ENCODE data around the gene USPL1. TPM values are rescaled to one million over a fixed set of nuclear protein-coding genes. Genes with fewer than 3 reads are reported as not detected.
"Not testable (repeated sequence)": the region's sequence is repeated elsewhere in the genome, so short reads cannot be mapped to it uniquely, and the experiment has no call there.

USPL1 gene
- total and polyA plus RNA-seq, 7 donors: 6.6 to 18.4 (median 12.4) TPM

GRCh38 chr13:30633861-30634260 is 16.1 kb downstream of the USPL1 start:
- intact Hi-C loops (cut with DNase I): no loop called here
- ATAC-seq (no peak), DNase-seq (no peak)
- WGBS, 3 donors: 91 to 98% (median 95%) methylated on average over 4 of the region's 4 CpGs
- TF ChIP-seq CTCF (IDR thresholded peaks at IDR 0.05): no peak
- H3K27ac ChIP-seq: no peak overlapping the region
- peaks cover 16% of the 10 kb centered on the region for H3K4me1 ChIP-seq
- peaks cover 6 to 64% of the 10 kb centered on the region in 2 donors for H3K36me3 ChIP-seq (ENCODE audit: insufficient read depth in 1 of 2, low read depth in 1 of 2)
- no peaks in the 10 kb centered on the region for H3K9me3 ChIP-seq
- no peaks in the 10 kb centered on the region for H3K27me3 ChIP-seq (ENCODE audit: insufficient read depth in 3 of 3, low read length in 2 of 3)
- H3K4me3 ChIP-seq: no peak overlapping the region

GRCh38 chr13:30634838-30635237 is 17.1 kb downstream of the USPL1 start:
- 79 to 84% (median 83%) methylated on average over 3 of the region's 3 CpGs for WGBS, 3 donors

GRCh38 chr13:30638301-30638700 is 20.6 kb downstream of the USPL1 start:
- H3K9me3 ChIP-seq: no peaks in the 10 kb centered on the region
- intact Hi-C loops (cut with DNase I): no loop called here
- peaks cover 8 to 45% of the 10 kb centered on the region in 2 donors for H3K36me3 ChIP-seq (ENCODE audit: insufficient read depth in 1 of 2, low read depth in 1 of 2)
- ATAC-seq (no peak), DNase-seq (no peak)
- TF ChIP-seq CTCF (IDR thresholded peaks at IDR 0.05): no peak
- 81 to 88% (median 85%) methylated on average over 4 of the region's 4 CpGs for WGBS, 3 donors
- no peak overlapping the region for H3K4me3 ChIP-seq
- H3K4me1 ChIP-seq: peaks cover 16% of the 10 kb centered on the region
- no peak overlapping the region for H3K27ac ChIP-seq
- no peaks in the 10 kb centered on the region for H3K27me3 ChIP-seq (ENCODE audit: insufficient read depth in 3 of 3, low read length in 2 of 3)

More at GRCh38 chr13:30634838-30635237, 17.1 kb downstream of the USPL1 start:
- Histone ChIP-seq H3K27ac (no peak overlapping the region), H3K4me1 (peaks cover 16% of the 10 kb centered on the region), H3K4me3 (no peak overlapping the region), H3K27me3 (ENCODE audit: insufficient read depth in 3 of 3, low read length in 2 of 3) (no peaks in the 10 kb centered on the region), H3K9me3 (no peaks in the 10 kb centered on the region), H3K36me3 (ENCODE audit: insufficient read depth in 1 of 2, low read depth in 1 of 2) (peaks cover 6 to 60% of the 10 kb centered on the region in 2 donors)
- DNase-seq (no peak), ATAC-seq (no peak)
- no peak for TF ChIP-seq CTCF (IDR thresholded peaks at IDR 0.05)
- intact Hi-C loops (cut with DNase I): no loop called here

GRCh38 chr13:30639671-30640070 is 22.0 kb downstream of the USPL1 start:
- H3K36me3 ChIP-seq (ENCODE audit: insufficient read depth in 1 of 2, low read depth in 1 of 2): peaks cover 11 to 50% of the 10 kb centered on the region in 2 donors
- WGBS, 3 donors: 85 to 94% (median 91%) methylated on average over 4 of the region's 4 CpGs
- intact Hi-C loops (cut with DNase I): no loop called here

GRCh38 chr13:30641173-30641572 is 23.5 kb downstream of the USPL1 start:
- H3K4me3 ChIP-seq; H3K4me1 ChIP-seq; intact Hi-C loops (cut with DNase I); H3K27ac ChIP-seq; H3K27me3 ChIP-seq (ENCODE audit: insufficient read depth in 3 of 3, low read length in 2 of 3); H3K9me3 ChIP-seq; DNase-seq: not testable (repeated sequence)
- WGBS, 3 donors: 87 to 89% (median 89%) methylated on average over 1 of the region's 1 CpG
- ATAC-seq: peak in 2 of 4 donors; percentile 39 to 44
- H3K36me3 ChIP-seq (ENCODE audit: insufficient read depth in 1 of 2, low read depth in 1 of 2): peaks cover 14 to 56% of the 10 kb centered on the region in 2 donors

More at GRCh38 chr13:30639671-30640070, 22.0 kb downstream of the USPL1 start:
- no peak overlapping the region for H3K27ac ChIP-seq
- H3K27me3 ChIP-seq (ENCODE audit: insufficient read depth in 3 of 3, low read length in 2 of 3): no peaks in the 10 kb centered on the region
- H3K4me3 ChIP-seq: no peak overlapping the region
- peaks cover 15% of the 10 kb centered on the region for H3K4me1 ChIP-seq
- no peaks in the 10 kb centered on the region for H3K9me3 ChIP-seq
- ATAC-seq: no peak
- TF ChIP-seq CTCF (IDR thresholded peaks at IDR 0.05): no peak
- DNase-seq: no peak
